EL (cell line): Measurements from ENCODE around the gene NALCN.

Experiments used
- DNase-seq: peaks from one replicate; pipeline ENCODE4 v3.0.0-alpha.2; 2016

The NALCN gene

GRCh38 chr13:101013245-101013644, 403.1 kb downstream of the NALCN start:
- DNase-seq = no peak

GRCh38 chr13:101010100-101010499, 406.2 kb downstream of the NALCN start:
- no peak for DNase-seq

- DNase-seq = no peak
Measured at GRCh38 chr13:101007245-101007644, 409.1 kb downstream of the NALCN start.
